Activated CD4-positive, alpha-beta T cell treated with anti-CD3 and anti-CD28 coated beads, Interleukin-2, amount 50 U/mL, for 4 hours (primary cell): ENCODE measurements around the gene SP140L.
A peak's percentile ranks its signal among the peaks of the same experiment; 100 is the strongest.
"Not testable (repeated sequence)": the region's sequence is repeated elsewhere in the genome, so short reads cannot be mapped to it uniquely, and the experiment has no call there.

Experiments used
- DNase-seq, 2 experiments: peaks; one replicate each; pipeline ENCODE4 v3.0.0-alpha.2; 2020

SP140L gene

DNA sequence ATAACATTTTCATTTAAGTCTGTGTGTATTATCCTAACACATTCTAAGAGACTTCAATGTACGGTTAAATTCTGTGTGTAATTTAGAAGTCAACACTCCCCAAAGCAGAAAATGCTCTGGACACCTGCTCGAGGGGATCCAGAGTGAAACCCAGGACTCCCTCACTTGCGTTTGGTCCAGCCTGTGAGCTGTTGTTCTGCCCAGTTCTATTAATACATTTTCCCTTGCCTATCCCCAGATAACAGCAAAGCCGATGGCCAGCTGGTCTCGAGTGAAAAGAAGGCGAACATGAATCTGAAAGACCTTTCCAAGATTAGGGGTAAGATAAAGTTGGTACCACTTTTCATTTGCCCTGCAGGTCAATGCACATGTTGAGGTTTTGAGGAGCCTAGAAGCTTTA is 58.0 kb downstream of the SP140L start:
- DNase-seq = no peak

DNA sequence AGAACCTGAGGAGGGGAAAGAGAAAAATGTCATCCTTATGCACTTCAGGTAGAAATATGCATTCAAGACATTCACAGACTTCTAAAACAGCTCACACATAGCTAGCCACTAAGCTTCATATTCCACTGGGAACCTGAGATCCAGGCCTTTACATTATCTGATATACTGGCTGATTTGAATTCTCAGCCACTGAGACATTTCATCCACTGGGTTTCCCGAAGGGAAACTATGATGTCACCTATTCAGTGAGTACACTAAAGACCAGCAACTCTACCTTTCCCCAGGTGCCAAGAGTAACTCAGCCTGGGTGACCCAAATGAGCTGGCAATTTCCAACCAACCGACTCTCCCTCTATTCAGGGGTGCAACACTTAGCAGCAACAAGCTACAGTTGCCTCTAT is 67.3 kb downstream of the SP140L start:
- no peak for DNase-seq

DNA sequence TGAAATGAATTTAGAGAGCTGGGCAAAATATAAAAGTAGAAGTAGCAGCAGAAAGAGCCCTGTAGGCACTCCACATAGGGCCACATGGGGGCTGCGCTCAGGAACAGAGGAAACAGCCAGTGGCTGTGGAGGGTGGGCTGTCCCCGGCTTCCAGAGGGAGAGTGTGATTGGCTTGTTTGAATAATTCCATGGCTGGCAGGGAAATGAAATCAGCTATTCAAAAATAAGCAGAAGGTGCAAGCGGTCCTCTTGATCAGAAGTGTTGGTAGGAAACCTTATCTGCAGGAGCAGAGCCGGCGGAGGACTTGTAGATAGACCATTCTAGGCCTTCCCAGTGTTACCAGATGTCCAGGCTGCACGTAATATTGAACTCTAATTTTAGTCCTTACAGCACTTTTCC is 71.7 kb downstream of the SP140L start:
- DNase-seq = not testable (repeated sequence)

DNA sequence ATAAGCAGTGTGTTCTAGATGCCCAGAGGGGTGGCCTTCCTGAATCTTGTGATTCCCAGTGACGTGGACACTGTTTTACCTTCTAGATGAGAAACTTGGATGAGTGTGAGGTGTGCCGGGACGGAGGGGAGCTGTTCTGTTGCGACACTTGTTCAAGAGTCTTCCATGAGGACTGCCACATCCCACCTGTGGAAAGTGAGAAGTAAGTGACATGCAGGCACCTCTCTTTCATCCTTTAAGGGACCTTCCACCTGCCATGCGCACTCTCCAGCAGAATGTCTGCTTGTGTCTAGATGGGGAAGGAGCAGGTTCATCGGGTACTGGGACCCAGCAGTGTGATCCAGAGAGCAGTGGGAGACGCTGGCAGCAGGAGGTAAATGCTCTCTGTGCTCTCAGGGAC is 73.0 kb downstream of the SP140L start:
- no peak for DNase-seq

DNA sequence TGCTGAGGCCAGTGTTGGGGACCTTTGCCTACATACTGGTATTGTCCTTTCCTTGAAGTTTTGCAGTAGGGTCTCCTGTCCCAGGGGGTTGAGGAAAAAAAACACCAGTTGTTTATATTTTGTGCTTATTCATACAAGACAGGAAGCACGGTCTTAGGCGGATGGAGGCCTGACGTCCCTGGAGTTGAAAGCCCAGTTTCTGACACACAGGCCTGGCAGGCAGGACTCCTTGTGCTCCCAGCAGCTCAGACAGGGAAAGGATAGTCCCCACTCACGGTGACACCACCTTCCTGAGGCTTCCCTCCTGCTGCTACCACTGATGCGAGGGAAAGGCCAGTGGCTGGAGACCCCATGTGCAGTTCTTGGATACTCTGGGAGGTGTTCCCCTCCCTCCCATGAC is 73.5 kb downstream of the SP140L start:
- no peak for DNase-seq

DNA sequence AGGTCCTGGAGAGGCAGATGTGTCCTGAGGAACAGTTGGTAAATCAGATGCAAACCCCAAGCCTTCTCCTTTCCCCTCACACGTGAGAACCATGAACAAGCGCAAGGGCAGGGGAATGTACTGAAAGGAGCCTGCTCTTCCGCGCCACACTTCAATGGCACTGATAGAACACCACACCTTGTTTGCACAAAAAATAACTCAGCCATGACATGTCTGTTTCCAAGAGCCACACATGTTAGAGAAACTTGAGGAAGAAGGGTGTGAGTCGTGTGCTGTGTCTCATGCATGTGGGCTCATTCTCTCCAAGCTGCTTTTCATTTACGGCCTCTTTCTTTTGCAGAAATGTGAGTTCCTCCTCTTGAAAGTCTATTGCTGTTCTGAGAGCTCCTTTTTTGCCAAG is 74.0 kb downstream of the SP140L start:
- DNase-seq = not testable (repeated sequence)

DNA sequence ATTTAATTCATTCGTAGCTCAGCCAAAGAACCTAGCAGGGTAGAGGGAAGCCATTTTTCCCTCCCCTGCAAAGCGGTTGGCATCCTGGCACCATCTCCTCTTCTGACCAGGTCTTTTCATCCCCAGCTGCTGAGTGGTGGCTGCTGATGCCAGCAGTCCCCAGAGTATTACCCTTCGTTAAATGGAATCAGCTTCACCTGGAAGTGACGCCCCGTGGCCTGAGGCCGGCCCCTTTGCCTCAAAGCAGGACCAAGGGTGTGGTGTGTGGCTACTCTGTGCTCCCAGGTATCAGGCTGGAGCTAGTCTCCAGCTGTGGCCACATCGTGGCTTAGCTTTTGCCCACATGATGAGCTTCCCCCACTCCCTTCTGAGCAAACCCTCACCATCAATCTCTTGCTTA is 76.8 kb downstream of the SP140L start:
- DNase-seq = no peak

DNA sequence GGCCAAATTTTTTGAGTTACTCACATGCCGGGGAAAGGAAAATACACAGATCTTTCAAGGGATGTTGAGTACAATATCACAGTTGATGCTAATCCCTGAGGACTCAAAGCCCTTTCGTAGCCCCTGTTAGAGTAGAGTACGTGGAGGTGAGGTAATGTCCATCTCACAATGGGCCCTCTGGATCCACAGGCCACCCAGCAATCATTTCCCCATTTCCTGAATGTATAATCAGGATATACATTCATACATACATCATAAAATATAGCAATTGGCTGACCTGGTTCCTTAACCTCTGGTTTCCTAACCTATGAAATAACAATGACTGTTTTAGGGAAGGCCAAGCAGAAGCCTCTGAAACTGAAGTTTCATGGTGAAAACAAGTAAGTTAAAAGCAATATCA is 78.8 kb downstream of the SP140L start:
- no peak for DNase-seq

DNA sequence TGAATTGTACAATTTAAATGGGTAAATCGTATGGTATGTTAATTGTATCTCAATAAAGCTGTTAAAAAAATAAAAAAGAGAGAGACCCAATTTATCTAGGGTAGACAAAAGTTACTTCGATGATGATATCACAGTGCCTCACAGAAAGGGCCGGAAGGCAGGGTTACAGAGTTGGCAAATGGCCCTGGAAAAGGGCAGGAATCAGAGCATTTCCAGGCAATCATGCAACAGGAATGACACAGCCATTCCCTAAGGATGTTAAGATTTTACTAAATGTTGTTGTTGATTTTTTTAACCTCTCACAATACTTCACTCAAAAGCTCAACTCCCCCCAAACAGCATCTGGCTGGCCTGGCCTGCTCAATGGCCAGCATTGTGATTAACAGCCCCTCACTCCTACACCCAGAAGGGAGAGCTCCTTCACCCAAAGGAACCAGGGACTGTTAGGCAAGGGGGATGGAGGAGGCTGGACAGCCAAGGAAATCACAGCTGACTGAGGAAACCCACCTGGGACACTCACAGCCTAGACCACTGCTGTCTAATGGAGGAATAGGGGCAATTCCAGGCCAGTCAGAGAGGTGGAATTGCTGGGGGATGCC is 81.3 kb downstream of the SP140L start:
- DNase-seq = no peak

DNA sequence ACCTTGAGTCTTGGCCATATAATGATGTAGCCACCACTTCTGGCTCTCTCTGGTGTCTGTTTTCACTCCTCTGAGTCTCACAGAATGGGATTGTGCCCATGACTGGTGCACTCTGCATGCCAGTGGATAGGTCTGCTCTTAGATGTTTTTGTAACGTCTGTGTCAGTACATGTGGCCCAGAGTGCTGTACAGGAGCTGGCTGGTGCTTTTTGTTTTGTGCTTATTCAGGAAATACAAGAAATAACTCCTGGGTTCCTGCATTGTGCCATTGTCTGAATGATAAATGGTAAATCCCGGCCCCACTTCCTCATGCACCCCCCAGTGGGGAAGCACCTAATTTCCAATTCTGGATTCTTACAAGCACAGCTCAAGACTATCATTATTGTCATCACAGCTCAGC is 82.3 kb downstream of the SP140L start:
- not testable (repeated sequence) for DNase-seq

DNA sequence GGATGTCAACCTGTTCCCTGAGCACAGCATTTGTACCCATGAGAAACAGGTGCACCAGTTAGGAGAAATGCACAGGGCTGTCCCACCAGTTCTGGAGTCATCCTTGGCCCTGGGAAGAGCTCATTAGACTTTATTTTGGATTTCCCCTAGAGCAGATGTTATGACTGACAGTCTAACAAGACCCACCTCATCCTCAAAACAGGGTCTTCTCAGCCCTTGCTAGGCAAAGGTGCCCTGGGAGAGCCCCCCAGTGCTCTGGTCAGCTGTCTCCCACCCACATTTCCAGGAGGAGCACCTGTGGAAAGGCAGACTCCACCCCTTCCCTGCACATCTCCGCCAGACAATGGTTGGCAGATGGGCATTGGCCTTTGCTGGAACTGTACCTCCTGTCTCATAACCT is 83.3 kb downstream of the SP140L start:
- no peak for DNase-seq

DNA sequence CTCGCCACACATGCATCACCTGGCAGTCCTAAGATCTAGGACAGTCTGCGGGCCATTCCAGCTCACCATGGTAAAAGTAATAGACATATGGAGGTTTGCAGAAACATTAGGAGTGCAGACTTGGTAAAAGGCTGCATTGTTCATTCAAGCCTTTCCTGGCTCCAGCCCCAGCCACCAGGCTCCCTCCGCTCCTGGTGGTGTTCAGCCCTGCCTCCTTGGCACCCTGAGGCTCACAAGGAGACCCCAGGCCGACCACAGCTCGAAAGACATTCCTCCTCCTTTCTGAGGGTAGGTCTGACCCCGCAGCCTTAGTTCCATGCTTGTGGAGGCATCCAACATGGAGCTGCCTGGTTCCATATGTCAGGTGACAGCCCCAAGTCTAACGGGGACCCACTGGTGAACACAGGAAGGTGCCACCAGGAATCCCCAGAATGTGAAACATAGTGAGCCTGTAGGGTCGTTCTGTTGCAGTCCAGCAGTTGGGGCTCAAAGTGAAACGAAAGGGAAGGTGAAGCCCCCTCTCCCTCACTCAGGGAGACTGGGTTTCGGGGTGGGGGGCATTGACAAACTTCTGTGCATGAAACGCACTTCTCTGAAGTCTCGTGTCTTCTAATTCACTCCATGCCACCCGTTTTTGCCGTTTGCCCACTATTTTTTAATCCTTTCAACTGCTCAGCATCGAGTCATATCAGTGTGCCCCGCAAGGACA is 84.0 kb downstream of the SP140L start:
- DNase-seq = no peak

DNA sequence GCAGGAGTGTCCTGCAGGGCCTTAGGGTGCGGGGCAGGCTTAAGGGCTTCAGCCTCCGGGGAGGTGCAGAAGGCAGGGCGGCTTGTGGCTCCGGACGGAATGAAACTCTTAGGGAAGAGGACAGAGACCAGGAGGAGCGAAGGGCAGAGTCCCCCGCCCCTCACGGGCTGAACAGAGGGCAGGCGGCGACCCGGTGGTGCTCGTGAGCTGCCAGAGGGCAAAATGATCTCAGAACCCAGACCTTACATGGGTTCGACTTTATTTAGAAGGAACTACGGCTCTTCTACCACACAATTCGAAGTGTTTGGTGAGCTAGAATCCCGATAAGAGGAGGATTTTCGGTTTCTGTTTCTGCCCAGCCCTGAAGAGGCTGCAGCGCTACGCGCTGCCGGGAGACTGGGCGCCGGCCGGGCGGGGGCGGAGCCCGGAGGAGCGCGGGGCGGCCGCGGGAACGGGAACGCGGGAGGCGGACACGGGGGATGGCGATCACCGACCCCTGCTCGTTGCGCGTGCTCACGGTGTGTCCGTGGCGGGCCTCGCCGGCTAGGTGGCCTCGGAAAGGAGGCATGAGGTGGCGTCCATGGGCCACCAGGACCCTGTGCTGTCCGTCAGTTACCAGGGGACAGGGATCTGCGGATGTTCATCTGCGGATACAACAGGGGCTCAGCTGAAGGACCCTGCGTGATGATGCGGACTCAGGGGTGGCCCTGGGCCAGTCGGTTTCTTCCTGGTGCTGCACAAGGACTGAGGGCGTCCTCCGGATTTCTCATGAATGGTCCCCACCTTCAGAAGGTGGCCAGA is 84.8 kb downstream of the SP140L start:
- peak; percentile 33 to 35 for DNase-seq

DNA sequence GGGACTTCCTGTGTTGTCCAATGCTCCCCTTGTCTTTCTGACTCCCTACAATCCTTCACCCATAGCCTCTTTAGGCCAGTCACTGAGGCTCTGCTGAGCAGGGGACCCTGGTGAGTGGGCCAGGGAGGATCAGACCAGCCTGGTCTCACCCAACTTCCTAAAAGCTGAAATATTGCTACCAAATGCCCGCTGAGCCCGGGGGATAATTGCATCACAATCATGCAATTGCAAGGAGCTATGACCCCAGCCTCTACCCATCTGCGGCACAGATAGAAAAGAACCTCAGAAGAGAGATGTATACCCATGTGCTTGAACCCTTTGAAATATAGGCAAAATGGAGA is 85.3 kb downstream of the SP140L start:
- no peak for DNase-seq

DNA sequence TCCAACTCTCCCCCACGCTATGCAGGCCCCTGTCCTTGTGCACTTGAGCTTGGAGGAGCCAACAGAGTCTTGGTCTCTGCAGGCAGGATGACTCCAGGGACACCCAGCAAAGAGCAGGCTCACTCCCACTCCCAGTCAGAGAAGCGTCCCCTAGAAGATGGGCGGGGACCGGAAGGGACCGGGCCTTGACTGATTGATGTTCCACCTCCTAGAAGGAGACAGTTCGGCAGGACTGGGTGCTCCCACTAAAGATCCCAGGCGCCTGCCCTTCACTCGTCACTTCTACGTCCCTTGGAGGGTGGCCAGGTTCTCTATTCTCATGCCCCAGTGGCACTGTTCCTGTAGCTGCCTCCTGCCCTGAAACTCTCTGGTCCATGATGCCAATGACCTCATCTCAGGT is 85.9 kb downstream of the SP140L start:
- no peak for DNase-seq

DNA sequence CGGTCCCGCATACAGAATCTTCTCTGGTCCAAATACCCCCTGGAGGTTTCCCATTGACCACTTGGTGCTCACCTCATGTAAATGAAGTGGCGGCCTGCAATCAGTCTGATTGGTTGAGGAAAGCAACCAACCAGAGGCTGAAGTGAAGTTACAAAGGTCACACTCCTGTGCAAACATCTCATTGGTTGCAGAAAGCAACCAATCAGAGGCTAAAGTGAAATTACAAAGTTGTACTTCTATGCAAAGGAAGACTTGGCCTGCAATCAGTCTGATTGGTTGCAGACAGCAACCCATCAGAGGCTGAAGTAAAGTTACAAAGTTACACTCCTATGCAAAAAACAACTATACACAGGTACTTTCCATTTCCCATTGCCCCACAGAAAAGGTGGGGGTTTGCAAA is 86.5 kb downstream of the SP140L start:
- DNase-seq = no peak

DNA sequence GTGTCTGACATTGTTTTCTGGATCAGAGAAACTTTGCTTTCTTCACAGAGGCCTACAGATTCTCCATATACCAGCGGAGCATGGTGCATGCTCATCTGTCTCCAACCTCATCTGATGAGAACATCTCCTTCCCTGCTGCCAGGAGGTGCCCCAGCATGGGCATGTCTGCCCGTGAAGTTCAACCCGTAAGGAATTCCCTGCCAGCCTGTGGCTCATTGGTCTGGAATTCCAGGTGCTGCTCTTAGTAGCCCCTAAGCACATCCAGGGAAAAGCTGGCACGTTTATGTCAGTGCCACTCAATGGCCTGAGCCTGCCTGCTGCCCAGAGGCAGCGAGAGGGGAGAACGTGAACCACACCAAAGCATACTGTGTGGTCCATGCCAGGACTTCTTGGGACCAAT is 87.3 kb downstream of the SP140L start:
- no peak for DNase-seq

DNA sequence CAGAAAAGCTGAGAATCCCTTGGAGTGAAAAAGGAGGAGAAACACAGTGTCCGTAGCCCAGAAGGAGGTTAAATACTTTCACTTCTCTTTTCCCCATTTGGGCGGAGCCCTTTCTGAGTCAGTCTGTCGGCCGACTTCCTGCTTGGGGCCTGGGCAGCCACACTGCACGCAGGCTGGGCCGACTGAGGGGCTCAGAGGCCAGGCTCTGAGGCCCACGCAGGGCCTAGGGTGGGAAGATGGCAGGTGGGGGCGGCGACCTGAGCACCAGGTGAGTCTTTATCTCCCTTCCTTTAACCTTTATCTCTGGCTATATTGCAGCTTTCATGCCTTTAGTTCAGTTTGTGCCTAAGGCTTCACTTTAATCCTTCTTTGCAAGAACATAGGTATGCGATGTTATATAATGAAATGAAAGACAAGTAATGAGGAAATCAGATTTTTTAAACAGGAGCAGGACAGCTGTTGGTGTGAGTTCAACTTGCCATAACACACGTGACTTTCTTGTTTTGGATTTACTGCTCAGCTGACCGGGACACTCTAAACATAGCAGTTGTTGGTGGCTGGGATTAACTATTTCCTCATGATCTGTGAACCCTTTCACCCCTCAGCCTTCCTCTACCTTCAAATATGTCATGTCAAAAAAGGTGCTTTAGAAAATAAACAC is 89.2 kb downstream of the SP140L start, which contains the start of gene SP100:
TSS of gene SP100 (plus strand) at position 141 of the 661 bp plus-strand sequence. CDS start at position 237, 96 bp downstream.
- peak; percentile 66 to 72 for DNase-seq

DNA sequence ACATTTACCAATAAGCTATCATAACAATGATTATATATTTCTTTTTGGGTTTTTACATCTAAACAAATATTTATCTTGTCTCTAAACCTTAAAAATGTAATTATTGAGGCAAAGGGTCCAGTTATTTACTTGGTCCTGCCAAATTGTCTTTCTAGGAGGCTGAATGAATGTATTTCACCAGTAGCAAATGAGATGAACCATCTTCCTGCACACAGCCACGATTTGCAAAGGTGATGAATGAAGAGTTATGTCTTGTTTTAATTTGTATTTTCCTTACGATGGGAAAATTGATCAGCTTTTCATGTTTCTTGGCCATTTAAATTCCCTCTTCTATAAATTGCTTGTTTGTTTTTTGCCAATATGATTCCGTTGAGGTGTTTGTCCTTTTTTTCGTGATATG is 90.4 kb downstream of the SP140L start:
- no peak for DNase-seq

DNA sequence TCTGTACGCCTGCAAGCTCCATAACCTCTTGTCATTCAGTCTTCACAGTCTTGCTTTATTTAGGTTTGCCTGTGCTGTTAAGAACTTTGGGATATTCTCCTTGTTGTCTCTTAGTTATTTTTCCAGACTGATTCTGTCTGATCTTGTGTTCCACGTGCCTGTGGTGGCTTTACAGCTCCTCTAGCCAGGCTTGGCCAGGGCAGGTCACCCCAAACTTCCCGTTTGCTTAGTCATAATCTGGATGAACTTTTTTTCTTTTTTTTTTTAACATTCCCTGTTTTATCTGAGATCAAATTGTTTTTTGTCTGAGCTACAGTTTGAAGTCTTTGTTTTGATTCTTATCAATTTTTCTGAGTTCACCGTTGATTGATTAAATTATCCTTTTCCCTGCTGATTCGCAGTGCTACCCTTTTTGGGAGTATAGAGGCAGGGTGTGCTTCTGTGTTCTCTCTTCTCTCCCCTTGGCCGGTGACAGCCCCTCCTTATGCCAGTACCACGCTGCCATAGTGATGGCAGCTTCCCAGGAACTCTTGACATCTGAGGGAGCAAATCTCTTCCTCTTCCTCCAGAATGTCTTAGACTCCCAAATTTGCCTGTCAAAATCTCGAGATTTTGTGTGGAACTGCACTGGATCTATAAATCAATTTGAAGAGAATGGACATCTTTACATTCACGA is 91.5 kb downstream of the SP140L start:
- DNase-seq = no peak

DNA sequence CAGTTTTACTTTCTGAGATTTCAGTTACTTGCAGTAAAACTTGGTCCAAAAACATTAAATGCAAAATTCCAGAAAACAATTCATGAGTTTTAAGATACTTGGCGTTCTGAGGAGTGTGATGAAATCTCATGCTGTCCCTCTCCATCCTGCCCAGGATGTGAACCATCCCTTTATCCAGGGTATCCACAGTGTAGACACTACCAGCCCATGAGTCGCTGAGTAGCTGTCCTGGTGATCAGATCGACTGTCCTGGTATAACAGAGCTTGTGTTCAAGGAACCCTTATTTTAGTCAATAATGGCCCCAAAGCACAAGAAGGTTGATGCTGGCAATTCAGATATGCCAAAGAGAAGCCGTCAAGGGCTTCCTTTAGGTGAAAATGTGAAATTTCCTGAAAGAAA is 92.2 kb downstream of the SP140L start:
- DNase-seq = no peak

DNA sequence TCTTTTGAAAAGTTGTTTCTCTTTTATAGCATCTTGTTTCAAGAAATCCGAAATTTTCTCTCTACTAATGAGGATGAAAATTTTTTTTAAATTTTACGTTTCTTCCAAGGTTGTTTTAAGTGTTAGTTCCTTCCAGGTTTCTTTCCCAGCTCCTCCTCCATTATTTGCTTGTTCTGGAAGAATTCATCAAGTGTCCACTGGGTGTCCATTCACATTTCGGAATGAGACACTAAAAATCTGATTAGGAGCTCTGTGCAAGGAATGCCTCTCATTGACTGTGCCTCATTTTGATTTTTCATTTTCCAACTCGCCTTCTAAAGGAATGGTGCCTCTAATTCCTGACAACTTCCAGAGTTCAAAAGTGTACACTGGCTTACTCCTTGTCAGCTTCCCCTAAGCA is 95.2 kb downstream of the SP140L start:
- DNase-seq = no peak

DNA sequence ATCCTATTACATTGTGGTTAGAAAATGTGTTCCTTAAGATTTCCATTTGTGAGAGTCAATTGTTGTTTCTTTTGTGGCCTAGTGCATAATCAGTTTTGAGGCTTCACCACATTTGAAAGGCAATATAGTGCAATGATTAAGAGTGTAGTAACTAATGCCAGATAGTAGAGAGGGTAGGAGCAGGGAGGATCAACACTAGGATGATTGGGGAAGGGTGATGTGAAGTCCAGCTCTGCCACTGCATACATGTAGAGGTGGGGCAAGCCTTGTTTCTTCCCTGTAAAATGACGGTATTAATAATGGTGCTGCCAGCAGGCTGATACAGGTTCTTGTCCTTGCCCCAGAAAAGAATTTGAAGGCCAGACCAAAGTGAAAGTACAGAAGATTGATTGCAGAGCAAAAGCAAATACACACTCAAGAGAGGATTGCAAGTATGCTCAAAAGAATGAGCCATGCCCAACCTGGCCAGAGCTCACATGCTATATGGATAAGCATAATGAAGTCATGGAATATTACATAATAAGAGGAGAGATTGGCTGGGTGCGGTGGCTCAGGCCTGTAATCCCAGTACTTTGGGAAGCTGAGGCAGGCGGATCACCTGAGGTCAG is 97.0 kb downstream of the SP140L start:
- no peak for DNase-seq
